ENCODE results near the gene PPP4R1.

DNA sequence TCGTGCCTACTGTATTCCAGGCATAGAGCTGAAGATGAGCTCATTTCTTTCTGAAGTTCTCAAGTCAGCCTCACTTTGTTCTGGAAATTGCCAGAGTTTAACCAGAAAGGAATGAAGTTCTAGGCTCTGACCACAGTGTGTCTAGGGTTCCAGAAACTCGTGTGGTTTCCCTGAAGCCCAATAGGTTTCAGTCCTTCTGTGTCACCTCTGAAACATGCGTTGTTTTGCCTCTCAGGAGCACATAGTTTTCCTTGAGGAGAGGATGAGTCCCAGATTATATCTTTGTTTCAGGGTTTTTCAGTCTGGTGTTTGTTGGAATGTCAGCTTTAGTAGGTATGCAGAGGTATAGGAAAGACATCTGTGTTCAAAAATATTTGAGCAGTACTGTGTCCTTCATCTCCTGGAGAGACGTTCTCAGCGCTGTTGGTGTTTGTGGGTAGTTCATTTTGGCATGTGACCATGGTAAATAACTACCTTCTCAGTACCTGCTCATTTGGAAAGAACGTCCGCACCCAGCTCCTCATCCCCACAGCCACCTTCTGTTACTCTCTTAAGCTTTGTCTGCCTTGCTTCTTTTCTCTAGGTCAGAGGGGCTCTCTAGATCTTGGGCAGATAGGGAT, 82.5 kb downstream of the PPP4R1 start:
- TF ChIP-seq CTCF (IDR thresholded peaks at IDR 0.05) (no peak), POLR2A (IDR thresholded peaks at IDR 0.05) (no peak)
